Stimulated activated CD4-positive, alpha-beta T cell treated with anti-CD3 and anti-CD28 coated beads, Interleukin-4, amount 100 ng/mL, for 24 hours (primary cell): ENCODE data around the gene PURA.

Experiments
- DNase-seq: peaks from one replicate; pipeline ENCODE4 v3.0.0-alpha.2; 2020

The PURA gene

DNA sequence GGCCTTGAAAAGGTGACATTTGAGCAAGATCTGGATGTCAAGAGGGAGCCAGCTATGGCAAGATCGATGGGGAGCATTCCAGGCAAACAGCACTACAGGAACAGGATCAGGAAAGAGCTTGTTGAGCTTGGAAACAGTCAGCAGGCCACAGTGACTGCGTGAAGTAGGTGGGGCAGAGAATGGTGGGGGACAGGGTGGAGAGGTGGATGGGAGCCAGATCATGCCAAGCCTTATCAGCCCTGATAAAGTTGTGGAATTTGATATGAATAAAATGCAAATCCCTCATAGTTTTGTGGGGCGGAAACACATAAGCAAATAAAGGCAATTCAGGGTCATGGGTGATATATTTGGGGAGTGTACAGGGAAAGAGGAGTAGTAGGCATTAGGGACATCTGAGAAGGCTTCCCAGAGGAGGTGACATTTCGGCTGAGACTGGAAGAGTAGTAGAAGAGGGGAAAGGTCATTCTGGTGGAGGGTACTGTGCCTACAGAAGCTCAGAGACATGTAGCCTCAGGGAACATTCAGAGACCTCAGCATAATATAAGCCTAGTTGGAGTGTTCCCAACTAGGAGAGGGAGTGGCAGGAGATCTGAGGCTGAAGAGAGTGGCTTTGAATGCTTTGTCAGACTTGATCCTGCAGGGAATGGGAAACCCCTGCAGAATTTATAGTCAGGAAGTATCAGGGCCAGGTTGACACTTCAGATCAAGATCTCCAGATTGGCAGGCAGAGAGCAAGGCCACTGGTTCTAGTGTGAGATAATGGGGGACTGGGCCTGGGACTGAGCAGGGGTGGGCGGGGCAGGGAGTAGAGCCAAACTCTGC, 51.4 kb downstream of the PURA start:
- no peak for DNase-seq

DNA sequence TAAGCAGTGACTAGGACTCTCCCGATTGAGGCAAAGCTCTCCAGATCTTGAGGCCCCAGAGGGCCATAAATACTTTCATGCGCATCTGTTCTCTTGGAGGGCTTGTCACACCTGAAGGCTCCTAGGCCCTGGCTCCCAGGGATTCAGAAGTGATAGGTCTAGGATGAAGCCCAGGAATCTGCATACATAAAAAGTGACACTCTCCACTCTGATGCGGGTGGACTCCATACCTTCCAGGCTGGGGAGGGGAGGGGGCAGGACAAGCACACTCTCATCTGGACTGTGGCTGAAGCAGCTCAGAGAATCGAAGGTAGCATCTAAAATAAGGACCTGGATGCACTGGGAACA, 52.0 kb downstream of the PURA start:
- no peak for DNase-seq

DNA sequence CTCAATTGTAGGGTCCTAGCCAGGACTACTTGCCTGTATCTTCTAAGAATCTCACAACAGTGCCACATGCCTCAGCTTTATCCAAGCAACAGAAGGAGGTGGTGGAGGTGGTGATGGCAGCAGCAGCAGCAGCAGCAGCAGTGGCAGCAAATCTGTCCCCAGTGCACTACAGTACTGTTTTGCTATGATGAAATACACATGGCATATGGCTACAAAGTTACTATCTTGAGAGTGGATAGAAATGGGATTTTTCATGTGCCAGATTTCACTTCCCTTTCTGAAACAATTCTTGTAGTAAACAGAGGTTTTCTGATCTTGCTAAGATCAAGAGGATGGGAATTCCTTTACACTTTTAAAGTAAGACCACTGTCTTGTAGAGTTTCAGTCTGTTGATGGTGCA, 53.0 kb downstream of the PURA start:
- no peak for DNase-seq

DNA sequence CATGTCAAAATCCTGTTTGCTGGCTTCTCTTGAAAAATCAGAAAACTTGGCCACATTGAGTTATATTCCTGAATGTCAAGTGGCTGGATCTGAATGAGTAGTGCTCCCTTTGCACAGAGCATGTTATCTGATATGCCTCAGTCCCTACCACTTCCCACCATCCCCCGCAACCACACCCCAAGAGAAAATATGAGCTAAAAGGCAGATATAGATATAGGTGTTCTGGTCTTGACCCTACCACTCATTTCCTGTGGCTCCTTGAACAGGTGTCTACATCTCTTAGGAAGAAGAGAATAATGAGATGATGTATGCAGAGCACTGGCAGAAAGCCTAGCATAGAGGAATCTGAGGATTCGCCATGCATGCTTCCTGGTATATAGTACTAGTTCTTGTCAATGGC, 54.5 kb downstream of the PURA start:
- no peak for DNase-seq

DNA sequence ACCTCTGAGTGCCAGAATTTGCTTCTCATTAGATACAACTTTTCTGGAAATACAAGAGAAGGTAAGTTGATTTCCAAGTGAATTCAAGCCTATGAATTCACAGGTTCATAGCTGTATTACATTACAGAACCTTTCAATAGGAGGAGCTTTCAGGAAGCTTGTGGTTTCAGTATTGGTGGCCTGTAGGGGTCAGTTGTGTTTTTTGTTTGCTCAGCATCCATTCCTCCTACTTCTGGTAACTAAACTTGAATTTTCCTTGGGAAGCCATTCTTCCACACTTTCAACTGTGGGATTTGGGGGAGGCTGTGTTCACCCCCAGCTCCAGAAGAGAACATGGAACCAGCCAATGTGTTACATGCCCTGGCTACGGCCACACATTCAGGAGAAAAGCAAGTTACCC, 55.5 kb downstream of the PURA start:
- no peak for DNase-seq

DNA sequence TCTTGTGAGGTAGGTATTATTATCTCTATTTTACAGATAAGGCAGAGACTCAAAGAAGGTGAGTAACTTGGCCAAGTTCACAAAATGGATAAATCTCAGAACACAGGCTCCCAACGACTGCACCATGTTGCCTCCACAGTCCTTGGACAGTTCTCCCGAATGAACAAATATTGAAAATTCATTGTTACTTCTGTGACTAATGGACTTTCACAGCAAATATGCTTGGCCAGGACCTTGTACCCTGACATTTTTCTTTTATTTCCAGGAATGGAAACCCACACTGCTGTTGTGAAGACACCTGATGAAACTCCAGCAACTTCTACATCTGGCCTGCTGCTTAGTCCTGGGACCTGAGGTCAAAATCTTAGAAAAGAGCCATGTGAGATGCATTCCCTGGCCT, 58.6 kb downstream of the PURA start:
- DNase-seq = no peak

DNA sequence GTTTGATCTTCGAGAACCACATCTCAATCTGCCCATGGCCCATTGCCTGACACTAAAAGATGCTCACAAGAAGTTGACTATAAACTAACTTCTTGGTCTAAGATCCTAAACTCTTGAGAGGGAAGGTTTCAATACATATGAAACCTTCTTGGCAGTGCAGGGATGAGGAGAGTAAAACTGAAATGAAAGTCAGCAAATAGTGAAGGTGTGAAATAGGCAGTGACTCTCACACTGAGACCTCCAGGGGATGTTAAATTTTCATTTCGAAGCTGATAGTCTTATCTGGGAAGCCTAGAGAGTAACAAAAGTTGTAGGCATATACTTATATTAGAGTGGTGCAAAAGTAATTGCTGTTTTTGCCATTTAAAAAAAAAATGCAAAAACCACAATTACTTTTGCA, 60.1 kb downstream of the PURA start:
- no peak for DNase-seq

DNA sequence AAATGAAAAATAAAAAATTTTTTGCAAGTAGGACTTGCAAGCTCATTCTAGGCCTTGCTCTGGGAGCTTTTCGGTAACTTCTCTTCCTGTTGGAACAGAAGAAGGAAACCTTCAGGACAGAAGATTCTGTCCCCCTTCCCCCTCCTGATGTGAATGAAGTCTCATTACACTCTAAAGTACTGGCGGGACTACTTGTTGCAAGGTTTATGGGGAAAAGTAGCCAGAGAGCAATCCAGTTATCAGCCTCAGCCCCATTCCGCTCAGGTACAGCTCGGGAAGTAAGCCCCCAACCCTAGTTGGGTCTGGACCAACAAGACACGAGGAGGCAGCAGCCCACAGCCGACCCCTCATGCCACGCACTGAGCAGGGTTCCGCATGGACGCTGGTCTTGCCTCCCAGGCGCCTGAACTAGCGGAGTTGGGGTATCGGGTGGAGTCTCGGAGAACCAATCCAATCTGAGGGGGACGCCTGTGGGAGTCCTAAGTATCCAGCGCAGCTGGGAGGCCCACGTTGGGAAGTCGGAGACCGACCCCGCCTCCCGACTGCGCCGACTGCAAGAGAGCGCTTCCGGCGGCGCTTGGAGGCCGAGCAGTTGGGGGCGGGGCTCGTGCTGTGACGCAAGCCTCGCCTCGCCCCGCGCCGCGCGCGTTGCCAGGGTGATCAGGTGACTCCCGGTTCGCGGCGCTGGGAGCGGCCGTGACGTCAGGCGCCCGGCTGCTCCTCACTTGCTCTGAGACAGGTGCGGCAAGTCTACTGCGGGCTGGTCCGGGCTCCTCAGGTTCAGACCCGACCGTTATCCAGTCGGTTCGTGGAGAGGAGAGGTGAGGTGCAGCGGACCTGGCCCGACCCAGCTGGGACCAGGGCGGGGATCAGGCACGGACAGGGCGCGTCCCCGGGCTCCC, 60.8 kb downstream of the PURA start, which contains the start of gene CYSTM1:
CYSTM1 (plus strand) TSS at position 724 of the 902 bp plus-strand sequence. CDS start 19,278 bp downstream, outside the sequence.
- DNase-seq = peak; percentile 94
